ENCODE data around the gene STK32C.
"Not testable (repeated sequence)": the region's sequence is repeated elsewhere in the genome, so short reads cannot be mapped to it uniquely, and the experiment has no call there.

DNA sequence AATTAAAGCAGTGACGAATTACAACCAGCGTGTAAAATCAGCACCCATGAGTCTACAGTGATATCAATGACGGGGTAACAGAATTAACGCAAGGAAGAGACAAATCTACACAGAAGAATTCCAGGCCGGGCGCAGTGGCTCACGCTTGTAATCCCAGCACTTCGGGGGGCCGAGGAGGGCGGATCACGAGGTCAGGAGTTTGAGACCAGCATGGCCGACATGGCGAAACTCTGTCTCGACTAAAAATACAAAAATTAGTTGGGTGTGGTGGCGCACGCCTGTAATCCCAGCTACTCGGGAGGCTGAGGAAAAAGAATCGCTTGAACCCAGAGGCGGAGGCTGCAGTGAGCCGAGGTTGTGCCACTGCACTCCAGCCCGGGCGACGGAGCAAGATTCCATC lies 12.3 kb downstream of the STK32C start:
- TF ChIP-seq, protein P1, sequence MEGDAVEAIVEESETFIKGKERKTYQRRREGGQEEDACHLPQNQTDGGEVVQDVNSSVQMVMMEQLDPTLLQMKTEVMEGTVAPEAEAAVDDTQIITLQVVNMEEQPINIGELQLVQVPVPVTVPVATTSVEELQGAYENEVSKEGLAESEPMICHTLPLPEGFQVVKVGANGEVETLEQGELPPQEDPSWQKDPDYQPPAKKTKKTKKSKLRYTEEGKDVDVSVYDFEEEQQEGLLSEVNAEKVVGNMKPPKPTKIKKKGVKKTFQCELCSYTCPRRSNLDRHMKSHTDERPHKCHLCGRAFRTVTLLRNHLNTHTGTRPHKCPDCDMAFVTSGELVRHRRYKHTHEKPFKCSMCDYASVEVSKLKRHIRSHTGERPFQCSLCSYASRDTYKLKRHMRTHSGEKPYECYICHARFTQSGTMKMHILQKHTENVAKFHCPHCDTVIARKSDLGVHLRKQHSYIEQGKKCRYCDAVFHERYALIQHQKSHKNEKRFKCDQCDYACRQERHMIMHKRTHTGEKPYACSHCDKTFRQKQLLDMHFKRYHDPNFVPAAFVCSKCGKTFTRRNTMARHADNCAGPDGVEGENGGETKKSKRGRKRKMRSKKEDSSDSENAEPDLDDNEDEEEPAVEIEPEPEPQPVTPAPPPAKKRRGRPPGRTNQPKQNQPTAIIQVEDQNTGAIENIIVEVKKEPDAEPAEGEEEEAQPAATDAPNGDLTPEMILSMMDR (conservative IDR thresholded peaks at IDR 0.05): not testable (repeated sequence)
- not testable (repeated sequence) for TF ChIP-seq EZH2 (IDR thresholded peaks at IDR 0.05; ENCODE audit: low read depth)
